Measurements from ENCODE around the gene MRPS9.

The MRPS9 gene

GRCh38 chr2:105078906-105079495, 41.1 kb downstream of the MRPS9 start:
- in situ Hi-C loops (cut with MboI; ENCODE audit: low sequenced_read_pairs), result no loop called here

GRCh38 chr2:105080461-105080860, 42.6 kb downstream of the MRPS9 start:
- in situ Hi-C loops (cut with MboI; ENCODE audit: low sequenced_read_pairs), result no loop called here

- in situ Hi-C loops (cut with MboI; ENCODE audit: low sequenced_read_pairs), result no loop called here
These were observed 43.2 kb downstream of the MRPS9 start for GRCh38 chr2:105081006-105081601.

- in situ Hi-C loops (cut with MboI; ENCODE audit: low sequenced_read_pairs), result no loop called here
These were observed 44.2 kb downstream of the MRPS9 start for GRCh38 chr2:105082107-105082506.

GRCh38 chr2:105085525-105085924, 47.7 kb downstream of the MRPS9 start:
- in situ Hi-C loops (cut with MboI; ENCODE audit: low sequenced_read_pairs), result no loop called here

GRCh38 chr2:105087273-105087672, 49.4 kb downstream of the MRPS9 start:
- in situ Hi-C loops (cut with MboI; ENCODE audit: low sequenced_read_pairs), result no loop called here

- in situ Hi-C loops (cut with MboI; ENCODE audit: low sequenced_read_pairs), result no loop called here
These were observed 52.2 kb downstream of the MRPS9 start for GRCh38 chr2:105090091-105090490.

GRCh38 chr2:105092797-105093196, 54.9 kb downstream of the MRPS9 start:
- in situ Hi-C loops (cut with MboI; ENCODE audit: low sequenced_read_pairs), result no loop called here

GRCh38 chr2:105099153-105099552, 61.3 kb downstream of the MRPS9 start:
- in situ Hi-C loops (cut with MboI; ENCODE audit: low sequenced_read_pairs), result no loop called here

- in situ Hi-C loops (cut with MboI; ENCODE audit: low sequenced_read_pairs), result loop anchor here (25.0 kb wide), 1 partner anchor 412 kb away; no protein-coding TSS in a partner anchor
These were observed 62.4 kb downstream of the MRPS9 start for GRCh38 chr2:105100046-105100840.

GRCh38 chr2:105102001-105102400, 64.1 kb downstream of the MRPS9 start:
- in situ Hi-C loops (cut with MboI; ENCODE audit: low sequenced_read_pairs), result loop anchor here (25.0 kb wide), 1 partner anchor 410 kb away; no protein-coding TSS in a partner anchor

GRCh38 chr2:105102963-105103421, 65.1 kb downstream of the MRPS9 start:
- in situ Hi-C loops (cut with MboI; ENCODE audit: low sequenced_read_pairs), result loop anchor here (25.0 kb wide), 1 partner anchor 409 kb away; no protein-coding TSS in a partner anchor

GRCh38 chr2:105103481-105103880, 65.6 kb downstream of the MRPS9 start:
- in situ Hi-C loops (cut with MboI; ENCODE audit: low sequenced_read_pairs), result loop anchor here (25.0 kb wide), 1 partner anchor 409 kb away; no protein-coding TSS in a partner anchor

GRCh38 chr2:105104208-105104731, 66.4 kb downstream of the MRPS9 start:
- in situ Hi-C loops (cut with MboI; ENCODE audit: low sequenced_read_pairs), result loop anchor here (25.0 kb wide), 1 partner anchor 408 kb away; no protein-coding TSS in a partner anchor

GRCh38 chr2:105110295-105110829, 72.5 kb downstream of the MRPS9 start:
- in situ Hi-C loops (cut with MboI; ENCODE audit: low sequenced_read_pairs), result loop anchor here (10.0 to 25.0 kb wide), 2 partner anchors 124 to 402 kb away; no protein-coding TSS in a partner anchor

- in situ Hi-C loops (cut with MboI; ENCODE audit: low sequenced_read_pairs), result loop anchor here (10.0 to 25.0 kb wide), 2 partner anchors 123 to 401 kb away; no protein-coding TSS in a partner anchor
These were observed 73.7 kb downstream of the MRPS9 start for GRCh38 chr2:105111365-105112150.

GRCh38 chr2:105112345-105112744, 74.5 kb downstream of the MRPS9 start:
- in situ Hi-C loops (cut with MboI; ENCODE audit: low sequenced_read_pairs), result loop anchor here (10.0 to 25.0 kb wide), 2 partner anchors 122 to 400 kb away; no protein-coding TSS in a partner anchor

GRCh38 chr2:105113616-105114291, 75.9 kb downstream of the MRPS9 start:
- in situ Hi-C loops (cut with MboI; ENCODE audit: low sequenced_read_pairs), result loop anchor here (10.0 to 25.0 kb wide), 2 partner anchors 121 to 399 kb away; no protein-coding TSS in a partner anchor

GRCh38 chr2:105114551-105114950, 76.7 kb downstream of the MRPS9 start:
- in situ Hi-C loops (cut with MboI; ENCODE audit: low sequenced_read_pairs), result loop anchor here (10.0 to 25.0 kb wide), 2 partner anchors 120 to 398 kb away; no protein-coding TSS in a partner anchor
